Amniotic stem cell (primary cell): ENCODE data around the gene GATAD2A.
"Not testable (repeated sequence)": the region's sequence is repeated elsewhere in the genome, so short reads cannot be mapped to it uniquely, and the experiment has no call there.

Experiments
- DNase-seq: peaks from one replicate; lab custom pipeline; 2025; lab: John Stamatoyannopoulos, UW

Gene GATAD2A

GRCh38 chr19:19465436-19466070 is 60.1 kb downstream of the GATAD2A start:
- no peak for DNase-seq

DNA sequence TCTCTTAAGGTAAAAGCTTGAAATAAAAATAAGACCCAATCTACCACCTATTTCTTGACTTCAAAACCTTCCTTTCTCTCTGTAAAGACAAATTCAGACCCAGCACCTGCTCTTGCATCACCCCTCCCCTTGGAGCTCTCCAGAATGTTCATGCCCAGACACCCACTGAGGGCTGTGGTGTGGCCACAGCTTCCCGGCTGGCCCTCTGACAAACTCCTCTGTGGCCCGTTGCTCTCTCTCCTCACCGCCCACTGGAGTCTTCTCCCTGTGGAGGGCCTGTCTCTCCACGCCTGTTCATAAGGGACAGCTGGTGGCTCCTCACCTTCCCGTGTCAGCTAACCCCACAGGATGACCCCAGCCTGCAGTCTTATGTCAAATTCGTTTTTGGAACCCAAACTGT is 60.7 kb downstream of the GATAD2A start:
- no peak for DNase-seq

DNA sequence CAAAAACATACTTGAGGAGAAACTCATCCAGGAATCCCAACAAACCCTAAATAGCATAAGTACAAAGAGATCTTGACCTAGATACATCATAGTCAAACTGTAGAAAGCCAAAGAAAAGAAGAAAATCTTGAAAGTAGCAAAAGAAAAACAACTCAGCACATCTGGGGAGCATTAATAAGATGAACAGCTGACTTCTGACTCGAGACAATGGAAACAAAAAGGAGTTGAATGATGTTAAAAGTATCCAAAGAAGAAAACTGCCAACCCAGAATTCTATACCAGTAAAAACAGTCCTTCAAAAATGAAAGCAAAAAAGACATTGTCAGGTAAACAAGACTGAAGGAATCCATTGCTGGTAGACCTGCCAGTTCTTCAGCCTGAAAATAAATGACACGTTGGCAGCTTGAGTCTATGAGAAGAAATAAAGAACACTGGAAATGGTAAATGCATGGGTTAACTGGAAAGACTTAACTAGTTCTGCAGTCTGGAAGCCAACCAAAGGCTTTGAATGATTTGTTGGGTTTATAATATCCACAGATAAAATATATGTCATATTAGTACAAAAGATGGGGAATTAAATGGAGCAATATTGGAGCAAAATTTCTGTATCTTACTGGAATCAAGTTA is 63.1 kb downstream of the GATAD2A start:
- no peak for DNase-seq

DNA sequence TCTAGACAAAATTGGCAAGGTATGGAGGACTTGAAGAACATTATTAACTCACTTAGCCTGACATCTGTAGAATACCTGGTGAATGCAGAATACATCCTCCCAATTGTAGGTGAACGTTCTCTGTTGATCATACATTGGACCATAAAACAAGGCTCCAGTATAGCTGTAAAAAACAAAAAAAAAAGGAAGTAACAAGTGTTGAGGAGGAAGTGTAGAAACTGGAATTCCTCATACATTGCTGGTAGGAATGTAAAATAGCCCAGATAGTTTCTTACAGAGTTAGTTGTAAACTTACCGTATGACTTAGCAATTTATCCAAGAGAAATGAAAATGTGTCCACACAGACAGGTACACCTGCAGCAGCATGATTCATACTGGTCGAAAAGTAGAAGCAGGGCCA is 65.1 kb downstream of the GATAD2A start:
- no peak for DNase-seq

GRCh38 chr19:19471682-19472081 is 66.2 kb downstream of the GATAD2A start:
- no peak for DNase-seq

DNA sequence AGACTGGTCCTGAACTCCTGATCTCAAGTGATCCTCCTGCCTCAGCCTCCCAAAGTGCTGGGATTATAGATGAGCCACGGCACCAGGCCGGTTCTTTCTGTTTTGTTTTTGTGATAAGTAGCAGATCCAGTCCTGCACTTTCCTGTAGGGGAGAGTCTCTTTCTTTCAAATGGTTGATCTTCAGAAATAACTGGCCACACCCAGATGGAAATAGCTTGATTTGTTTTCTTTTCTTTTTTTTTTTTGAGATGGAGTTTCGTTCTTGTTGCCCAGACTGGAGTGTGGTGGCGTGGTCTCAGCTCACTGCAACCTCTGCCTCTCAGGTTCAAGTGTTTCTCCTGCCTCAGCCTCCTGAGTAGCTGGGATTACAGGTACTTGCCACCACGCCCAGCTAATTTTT is 66.6 kb downstream of the GATAD2A start:
- not testable (repeated sequence) for DNase-seq

DNA sequence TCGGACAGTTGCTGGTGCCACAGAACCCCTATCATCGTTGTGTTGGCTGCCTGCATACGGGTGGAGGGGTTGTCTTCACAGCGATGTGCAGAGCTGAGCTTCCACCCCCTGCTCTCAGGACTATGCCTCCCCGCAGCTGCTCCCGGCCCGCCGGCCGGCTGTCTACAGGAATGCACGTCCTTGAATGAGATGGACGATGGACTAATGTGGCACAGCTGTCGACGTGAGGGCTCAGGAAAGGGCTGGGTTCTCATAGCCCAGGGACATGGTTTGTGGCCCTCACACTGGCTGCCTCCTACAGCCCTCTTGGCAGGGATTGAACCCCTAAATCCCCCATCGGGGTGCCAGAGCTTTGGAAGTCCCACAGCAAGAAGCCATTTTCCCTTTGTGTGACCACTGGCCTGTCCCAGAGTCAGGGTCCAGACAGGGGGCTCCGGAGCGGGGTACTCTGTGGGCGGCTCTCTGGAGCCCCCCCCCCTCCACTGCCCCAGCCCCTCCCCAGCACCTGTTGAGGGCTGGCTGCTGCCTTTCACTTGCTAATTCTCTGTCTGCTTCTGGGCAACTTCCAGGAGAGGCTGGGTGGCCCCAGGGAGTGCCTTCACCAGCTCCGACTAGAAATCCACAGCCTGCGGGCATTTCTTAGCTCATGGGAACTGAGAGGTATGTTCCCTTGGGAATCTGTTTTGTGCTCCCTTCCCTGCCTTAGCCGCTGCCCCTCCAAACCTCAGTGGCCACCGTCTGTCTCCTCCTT is 69.7 kb downstream of the GATAD2A start:
- DNase-seq, result no peak

DNA sequence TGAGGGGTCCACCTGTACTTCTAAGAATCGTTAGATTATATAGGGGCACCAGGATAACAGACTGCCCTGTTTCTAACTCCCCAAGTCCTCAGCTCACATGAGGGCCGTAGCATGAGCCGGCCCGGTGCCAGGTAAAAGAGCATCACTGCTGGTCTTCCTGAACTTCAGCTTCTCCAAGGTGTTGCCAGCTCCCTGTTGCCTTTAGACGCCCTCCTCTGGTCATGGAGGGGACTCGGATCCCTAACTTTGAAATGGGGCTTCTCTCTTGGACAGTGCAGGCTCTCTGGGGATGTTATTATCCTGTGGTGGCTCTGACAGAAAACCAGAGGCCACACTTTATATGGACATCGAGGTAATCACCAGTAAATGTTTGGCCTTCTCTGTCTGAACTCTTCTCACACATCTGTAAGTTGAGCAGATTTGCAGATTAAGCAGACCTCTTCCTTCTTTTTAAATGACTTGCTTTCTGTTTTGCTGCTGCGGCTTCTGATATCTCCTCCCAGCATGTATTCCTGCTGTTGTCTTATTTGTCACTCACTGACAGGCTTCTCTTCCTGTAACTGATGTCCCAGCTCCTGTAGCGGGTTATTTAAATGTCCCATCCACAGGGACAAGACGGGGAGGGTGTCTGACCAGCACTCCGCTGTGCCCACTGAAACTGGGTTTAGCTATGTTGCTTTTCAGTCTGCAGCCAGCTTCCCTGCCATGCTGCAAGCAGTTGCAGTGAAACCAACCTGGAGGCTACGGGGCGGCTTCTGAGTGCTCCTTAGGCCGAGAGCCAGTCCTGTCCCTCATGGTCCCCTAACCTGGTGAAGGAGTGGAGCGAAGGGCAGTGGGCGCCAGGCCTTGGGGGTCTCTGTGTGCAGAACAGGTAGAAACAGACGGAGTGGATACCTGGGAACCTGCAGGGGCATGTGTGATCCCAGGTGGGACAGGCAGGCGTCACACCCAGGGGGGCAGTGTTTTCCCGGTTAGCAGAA is 70.7 kb downstream of the GATAD2A start:
- no peak for DNase-seq

DNA sequence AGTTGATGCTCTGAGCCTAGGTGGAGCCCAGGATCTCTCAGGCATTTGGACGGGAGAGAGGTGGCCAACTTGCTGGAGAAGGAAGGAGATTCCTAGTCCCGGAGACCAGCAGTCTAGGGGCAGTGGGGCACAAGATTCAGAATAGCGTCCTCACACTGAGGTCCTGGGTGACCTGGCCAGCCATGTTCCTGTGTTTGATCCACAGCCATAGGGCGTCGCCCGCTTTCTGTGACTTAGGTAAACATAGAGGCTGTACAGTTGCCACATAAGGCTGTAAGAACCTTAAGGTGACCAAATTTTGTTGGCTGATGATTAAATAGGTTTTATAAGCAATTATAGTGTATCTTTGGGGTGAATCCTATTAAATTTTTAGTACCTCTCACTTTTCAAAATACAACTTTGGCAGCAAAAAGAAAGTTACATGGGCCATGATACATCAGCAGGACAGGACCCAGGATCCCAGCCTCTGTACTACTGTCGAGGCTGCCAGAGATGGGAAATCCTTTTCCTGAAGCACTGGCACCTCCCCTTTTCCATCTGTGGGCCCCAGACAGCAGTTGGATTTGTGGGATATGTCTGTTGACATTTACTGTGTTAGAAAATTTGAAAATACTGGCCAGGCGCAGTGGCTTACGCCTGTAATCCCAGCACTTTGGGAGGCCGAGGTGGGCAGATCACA is 72.4 kb downstream of the GATAD2A start:
- no peak for DNase-seq

- no peak for DNase-seq
These were observed 75.2 kb downstream of the GATAD2A start for GRCh38 chr19:19480688-19481087.

DNA sequence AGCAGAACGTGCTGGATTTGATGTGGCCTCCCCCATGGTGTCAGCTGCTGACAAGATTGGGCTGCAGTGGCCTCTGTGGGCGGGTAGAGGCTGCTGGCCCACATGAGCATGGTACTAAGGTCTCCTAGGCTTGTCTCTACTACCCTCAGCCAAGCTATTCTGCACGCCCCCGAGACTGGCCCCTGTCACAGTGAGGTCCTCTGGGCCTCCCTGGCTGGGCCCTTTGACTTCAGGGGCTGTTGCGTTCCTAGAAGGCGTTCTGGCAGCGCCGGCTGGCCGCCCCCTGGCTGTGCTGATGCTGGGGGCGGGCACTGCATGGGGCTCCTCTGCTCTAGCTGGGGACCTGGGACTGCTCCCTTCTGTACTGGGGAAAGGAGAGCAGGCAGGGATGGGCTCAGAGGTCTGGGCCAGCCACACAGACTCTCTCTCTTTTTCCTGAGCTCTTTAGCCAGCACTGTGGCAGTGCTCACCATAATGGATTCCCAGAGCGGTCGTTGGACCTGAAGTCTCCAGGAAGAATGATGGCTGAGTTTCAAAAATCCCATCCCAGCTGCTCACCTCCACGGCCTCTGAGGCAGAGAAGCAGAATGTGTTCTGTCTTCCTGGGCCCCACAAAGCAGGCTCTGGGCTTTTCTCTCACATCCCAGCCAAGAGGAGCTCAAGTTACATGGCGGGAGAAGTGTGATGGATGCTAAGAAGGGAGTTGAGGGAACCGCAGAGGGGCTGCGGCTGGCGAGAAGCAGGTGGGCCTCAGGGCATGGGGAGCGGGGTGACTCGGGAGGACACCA is 77.5 kb downstream of the GATAD2A start:
- DNase-seq, result no peak

DNA sequence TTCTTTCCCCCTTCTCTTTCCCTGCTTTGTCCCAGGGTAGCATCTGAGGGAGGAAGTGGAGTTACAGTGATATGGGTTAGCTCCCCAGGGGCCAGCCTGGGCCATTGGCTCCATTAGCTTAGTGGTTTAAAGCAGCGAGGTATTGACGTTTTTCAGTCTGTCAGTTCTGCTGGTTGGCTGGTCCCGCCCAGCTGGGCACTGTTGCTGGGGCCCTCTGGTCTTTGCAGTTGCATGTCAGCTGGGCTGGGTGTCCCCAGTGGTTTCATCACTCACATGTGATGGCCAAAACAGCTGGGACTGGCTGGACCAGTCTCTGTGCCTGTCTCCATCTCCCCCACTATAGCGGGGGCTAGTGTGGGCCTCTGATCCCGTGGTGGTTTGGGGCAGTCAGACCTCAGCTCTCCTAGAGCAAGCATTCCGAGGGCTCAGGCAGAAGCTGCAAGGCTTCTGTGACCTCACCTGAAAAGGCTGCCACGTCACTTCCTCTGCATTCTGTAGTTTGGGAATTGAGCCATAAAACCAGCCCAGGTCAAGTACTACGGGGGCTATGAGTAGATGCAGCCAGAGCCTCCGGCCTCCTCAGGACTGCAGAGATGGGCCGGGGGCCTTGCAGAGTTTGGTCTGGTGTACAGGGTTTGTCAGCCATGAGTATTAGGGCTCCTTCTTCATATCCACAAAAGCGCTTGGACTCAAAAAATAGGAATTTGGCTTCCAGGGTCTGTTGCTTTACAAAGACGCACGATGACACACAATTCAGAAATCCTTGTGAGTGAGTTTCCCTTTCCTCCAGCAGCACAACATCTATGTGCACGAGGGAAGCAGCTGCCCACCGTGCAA is 79.9 kb downstream of the GATAD2A start:
- DNase-seq, result no peak

DNA sequence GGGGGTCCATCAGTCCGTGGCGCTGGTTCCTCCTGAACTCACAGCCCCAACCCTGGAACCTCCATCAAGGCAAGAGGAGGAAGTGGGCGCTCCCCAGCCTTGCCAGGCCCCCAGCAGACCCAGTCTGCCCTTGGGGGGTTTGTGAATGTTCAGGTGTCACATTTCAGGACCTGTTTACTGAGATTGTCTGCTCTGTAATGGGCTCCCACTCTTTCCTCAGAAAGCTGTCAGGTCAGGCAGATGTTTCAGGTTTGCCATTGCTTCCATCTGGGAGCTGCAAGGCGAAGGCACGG is 80.5 kb downstream of the GATAD2A start:
- no peak for DNase-seq

GRCh38 chr19:19486343-19487076 is 81.0 kb downstream of the GATAD2A start:
- DNase-seq, result no peak

GRCh38 chr19:19487077-19487949 is 81.8 kb downstream of the GATAD2A start:
- DNase-seq, result no peak

GRCh38 chr19:19487950-19488874 is 82.7 kb downstream of the GATAD2A start:
- no peak for DNase-seq
